Glutamatergic neuron (in vitro differentiated cells): ENCODE results near the gene AAMP. TPM values are rescaled to one million over a fixed set of nuclear protein-coding genes. Genes with fewer than 3 reads are reported as not detected.

Experiments
- DNase-seq: peaks from one replicate; pipeline ENCODE4 v3.0.0; 2022
- H3K27ac Mint-ChIP-seq: one replicate; pipeline ENCODE4 v1.8.0; 2020; ENCODE audit warnings: mild to moderate bottlenecking, mixed read lengths, inconsistent platforms; ENCODE audit not compliant: unreplicated experiment
- H3K27me3 Mint-ChIP-seq: one replicate; pipeline ENCODE4 v1.8.0; 2020; ENCODE audit warnings: mild to moderate bottlenecking, moderate library complexity, mixed read lengths, inconsistent platforms; ENCODE audit not compliant: unreplicated experiment
- H3K36me3 Mint-ChIP-seq: one replicate; pipeline ENCODE4 v1.8.0; 2020; ENCODE audit warnings: mild to moderate bottlenecking, mixed read lengths, inconsistent platforms; ENCODE audit not compliant: unreplicated experiment
- H3K4me1 Mint-ChIP-seq: one replicate; pipeline ENCODE4 v1.8.0; 2020; ENCODE audit warnings: mild to moderate bottlenecking, low read depth, mixed read lengths, inconsistent platforms; ENCODE audit not compliant: unreplicated experiment
- H3K4me3 Mint-ChIP-seq: one replicate; pipeline ENCODE4 v1.8.0; 2020; ENCODE audit warnings: mild to moderate bottlenecking, mixed read lengths, inconsistent platforms; ENCODE audit not compliant: unreplicated experiment
- H3K9me3 Mint-ChIP-seq: one replicate; pipeline ENCODE4 v1.8.0; 2020; ENCODE audit warnings: mild to moderate bottlenecking, moderate library complexity, mixed read lengths, inconsistent platforms; ENCODE audit not compliant: unreplicated experiment
- total RNA-seq: library from RNA; stranded (reverse); fragmentation: NEBNext Ultra II Directional; extraction: Animal tissue kit (Norgen Biotek cat#: 25700); gene quantifications from one replicate; pipeline ENCODE4 v1.2.1, GENCODE V29; 2021; ENCODE audit not compliant: unreplicated experiment
- TF ChIP-seq, protein P1 (sequence below): fragments of 200-600 bp; sonication (generic); IDR thresholded peaks from one replicate; pipeline ENCODE4 v1.5.0; 2021; ENCODE audit not compliant: partially characterized antibody, unreplicated experiment

The AAMP gene
- total RNA-seq, 1 donor from 2014 or later = 64.6 TPM

- Mint-ChIP-seq H3K4me3 (no peak overlapping the region), H3K27me3 (peaks cover 7% of the 10 kb centered on the region), H3K36me3 (peaks cover 4% of the 10 kb centered on the region), H3K9me3 (peaks cover 2% of the 10 kb centered on the region), H3K4me1 (peaks cover 10% of the 10 kb centered on the region), H3K27ac (peak overlapping the region; percentile 22)
- TF ChIP-seq, protein P1, sequence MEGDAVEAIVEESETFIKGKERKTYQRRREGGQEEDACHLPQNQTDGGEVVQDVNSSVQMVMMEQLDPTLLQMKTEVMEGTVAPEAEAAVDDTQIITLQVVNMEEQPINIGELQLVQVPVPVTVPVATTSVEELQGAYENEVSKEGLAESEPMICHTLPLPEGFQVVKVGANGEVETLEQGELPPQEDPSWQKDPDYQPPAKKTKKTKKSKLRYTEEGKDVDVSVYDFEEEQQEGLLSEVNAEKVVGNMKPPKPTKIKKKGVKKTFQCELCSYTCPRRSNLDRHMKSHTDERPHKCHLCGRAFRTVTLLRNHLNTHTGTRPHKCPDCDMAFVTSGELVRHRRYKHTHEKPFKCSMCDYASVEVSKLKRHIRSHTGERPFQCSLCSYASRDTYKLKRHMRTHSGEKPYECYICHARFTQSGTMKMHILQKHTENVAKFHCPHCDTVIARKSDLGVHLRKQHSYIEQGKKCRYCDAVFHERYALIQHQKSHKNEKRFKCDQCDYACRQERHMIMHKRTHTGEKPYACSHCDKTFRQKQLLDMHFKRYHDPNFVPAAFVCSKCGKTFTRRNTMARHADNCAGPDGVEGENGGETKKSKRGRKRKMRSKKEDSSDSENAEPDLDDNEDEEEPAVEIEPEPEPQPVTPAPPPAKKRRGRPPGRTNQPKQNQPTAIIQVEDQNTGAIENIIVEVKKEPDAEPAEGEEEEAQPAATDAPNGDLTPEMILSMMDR = no peak
- DNase-seq = no peak
Observed at GRCh38 chr2:218267259-218267658, 2.7 kb downstream of the AAMP start.

- H3K4me1 Mint-ChIP-seq = peaks cover 10% of the 10 kb centered on the region
- peaks cover 2% of the 10 kb centered on the region for H3K9me3 Mint-ChIP-seq
- H3K27ac Mint-ChIP-seq = no peak overlapping the region
- H3K4me3 Mint-ChIP-seq = no peak overlapping the region
- DNase-seq = no peak
- H3K36me3 Mint-ChIP-seq = peaks cover 4% of the 10 kb centered on the region
- H3K27me3 Mint-ChIP-seq = peaks cover 8% of the 10 kb centered on the region
- TF ChIP-seq, protein P1 = no peak
Observed at GRCh38 chr2:218266316-218266979, 3.5 kb downstream of the AAMP start.

DNA sequence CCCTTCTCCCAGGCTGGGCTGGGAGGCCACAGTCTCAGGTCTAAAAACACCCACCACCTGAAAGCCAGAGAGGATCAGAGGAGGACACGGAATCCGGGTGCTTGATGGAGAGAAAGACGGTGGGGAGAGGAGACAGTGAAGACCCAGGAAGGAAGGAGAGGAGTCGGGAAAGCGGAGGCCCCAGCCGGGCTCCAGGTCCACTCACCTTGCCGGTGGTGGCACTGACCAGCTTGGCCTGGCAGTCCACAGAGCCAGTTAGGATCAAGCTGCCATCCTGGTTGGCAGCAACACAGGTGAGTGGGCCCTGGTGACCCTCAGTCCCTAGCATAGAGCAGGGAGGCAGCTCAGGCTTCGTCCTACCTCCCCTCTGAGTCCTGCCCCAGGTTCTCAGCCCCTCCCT, 4.3 kb downstream of the AAMP start:
- no peak overlapping the region for H3K27ac Mint-ChIP-seq
- no peak for DNase-seq
- H3K27me3 Mint-ChIP-seq = peaks cover 10% of the 10 kb centered on the region
- TF ChIP-seq, protein P1 = no peak
- H3K4me3 Mint-ChIP-seq = no peak overlapping the region
- peaks cover 13% of the 10 kb centered on the region for H3K4me1 Mint-ChIP-seq
- H3K36me3 Mint-ChIP-seq = peaks cover 4% of the 10 kb centered on the region
- peaks cover 2% of the 10 kb centered on the region for H3K9me3 Mint-ChIP-seq

- TF ChIP-seq, protein P1 = no peak
- Mint-ChIP-seq H3K36me3 (peaks cover 4% of the 10 kb centered on the region), H3K4me3 (no peak overlapping the region), H3K27me3 (peaks cover 6% of the 10 kb centered on the region), H3K27ac (no peak overlapping the region), H3K9me3 (peaks cover 2% of the 10 kb centered on the region), H3K4me1 (peaks cover 17% of the 10 kb centered on the region)
- no peak for DNase-seq
Observed at GRCh38 chr2:218264773-218265561, 5.0 kb downstream of the AAMP start.
